T-helper 17 cell (primary cell): ENCODE data around the gene ACP4. TPM values are rescaled to one million over a fixed set of nuclear protein-coding genes. Genes with fewer than 3 reads are reported as not detected.

Source experiments
- ATAC-seq: fragments of 150-1000 bp; cut with Tn5 transposase; 2 replicates; pipeline ENCODE4 v1.10.0; 2021; ENCODE audit warnings: mild to moderate bottlenecking, moderate library complexity
- DNase-seq, 3 donors: peaks; one replicate each; pipeline versions ENCODE4 v3.0.0 to v3.0.0-alpha.2; 2020 to 2021
- H3K9me3 ChIP-seq: one replicate; pipeline ENCODE4 v1.7.0; 2013; ENCODE audit warnings: low read length, mild to moderate bottlenecking; ENCODE audit not compliant: control insufficient read depth, poor library complexity, severe bottlenecking
- H3K27ac Mint-ChIP-seq: one replicate; pipeline ENCODE4 v1.8.0; 2022; ENCODE audit warnings: mild to moderate bottlenecking, moderate library complexity, mixed read lengths
- H3K27me3 Mint-ChIP-seq: one replicate; pipeline ENCODE4 v1.8.0; 2022; ENCODE audit warnings: mixed read lengths
- H3K36me3 Mint-ChIP-seq: one replicate; pipeline ENCODE4 v1.8.0; 2022; ENCODE audit warnings: low read depth, mixed read lengths
- H3K4me1 Mint-ChIP-seq: one replicate; pipeline ENCODE4 v1.8.0; 2022; ENCODE audit warnings: mild to moderate bottlenecking, mixed read lengths
- H3K4me3 Mint-ChIP-seq: one replicate; pipeline ENCODE4 v1.8.0; 2022; ENCODE audit warnings: mild to moderate bottlenecking, moderate library complexity, mixed read lengths
- total RNA-seq, 4 donors: library from RNA in 2 of 4; stranded (reverse) in 2 of 4; gene quantifications; one replicate each; pipeline ENCODE4 v1.2.3 and lab custom pipeline; 2022 to 2026

Gene ACP4
- total RNA-seq, 2 donors from 2014 or later = not detected

GRCh38 chr19:50823389-50824042 is 33.3 kb downstream of the ACP4 start, which contains the start of gene KLK1:
KLK1 (minus strand) TSS chr19:50823787; CDS start chr19:50823748, 39 bp downstream.
- no peak for DNase-seq
- H3K27me3 Mint-ChIP-seq = peaks cover 68% of the 10 kb centered on the region
- peaks cover 22% of the 10 kb centered on the region for H3K4me1 Mint-ChIP-seq
- ATAC-seq = no peak
- H3K27ac Mint-ChIP-seq = no peak within 1 kb of the TSS
- no peaks in the 10 kb centered on the region for H3K9me3 ChIP-seq
- H3K4me3 Mint-ChIP-seq = no peak within 1 kb of the TSS
- H3K36me3 Mint-ChIP-seq = peaks cover 17% of the 10 kb centered on the region

- Mint-ChIP-seq H3K4me3 (no peak overlapping the region), H3K27me3 (peaks cover 47% of the 10 kb centered on the region), H3K27ac (no peak overlapping the region), H3K4me1 (peaks cover 7% of the 10 kb centered on the region), H3K36me3 (peaks cover 6% of the 10 kb centered on the region)
- H3K9me3 ChIP-seq = no peaks in the 10 kb centered on the region
- no peak for ATAC-seq
- no peak for DNase-seq
These were observed 36.5 kb downstream of the ACP4 start for GRCh38 chr19:50826492-50827240.

DNA sequence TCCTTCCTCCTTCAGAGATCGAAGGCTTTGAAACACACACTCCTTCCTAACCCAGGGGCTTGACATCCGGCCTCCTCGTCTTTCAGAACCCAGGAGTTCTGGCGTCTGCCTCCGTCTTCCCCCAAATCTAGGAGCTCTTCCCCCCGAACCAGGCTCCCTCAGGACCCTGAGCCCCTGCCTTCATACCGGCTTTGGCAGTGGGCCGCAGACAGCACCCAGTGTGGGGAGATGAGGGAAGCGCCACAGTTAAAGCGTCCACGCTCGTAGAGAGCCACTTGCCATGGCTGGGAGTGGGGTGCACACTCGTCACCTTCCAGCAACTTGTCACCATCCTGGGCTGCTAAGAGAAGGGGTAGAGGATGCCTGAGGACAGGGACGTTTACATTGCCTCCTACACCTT is 37.3 kb downstream of the ACP4 start:
- Mint-ChIP-seq H3K36me3 (peaks cover 3% of the 10 kb centered on the region), H3K4me1 (peaks cover 4% of the 10 kb centered on the region), H3K4me3 (no peak overlapping the region), H3K27ac (no peak overlapping the region), H3K27me3 (peaks cover 44% of the 10 kb centered on the region)
- no peak for DNase-seq
- no peak for ATAC-seq
- no peaks in the 10 kb centered on the region for H3K9me3 ChIP-seq

DNA sequence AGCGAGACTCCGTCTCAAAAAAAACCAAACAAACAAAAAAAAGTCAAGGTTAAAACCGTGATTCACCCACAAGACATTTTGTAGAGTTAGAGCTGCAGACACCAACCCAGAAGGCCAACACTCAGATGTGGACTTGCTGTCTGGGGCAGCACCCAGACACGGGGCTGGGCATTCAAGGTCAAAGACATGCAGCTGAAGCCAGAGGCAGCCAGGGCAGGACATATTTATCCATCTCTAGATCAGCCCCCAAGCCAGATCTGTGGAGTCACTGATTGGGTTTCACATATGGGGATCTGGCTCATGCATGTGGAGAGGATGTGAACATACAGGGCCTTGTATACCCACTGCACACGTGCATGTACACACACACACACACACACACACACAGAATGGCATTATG is 39.6 kb downstream of the ACP4 start:
- H3K27me3 Mint-ChIP-seq = peaks cover 46% of the 10 kb centered on the region
- H3K4me1 Mint-ChIP-seq = peaks cover 2% of the 10 kb centered on the region
- no peak overlapping the region for H3K27ac Mint-ChIP-seq
- H3K9me3 ChIP-seq = no peaks in the 10 kb centered on the region
- ATAC-seq = no peak
- no peak overlapping the region for H3K4me3 Mint-ChIP-seq
- no peak for DNase-seq
- peaks cover 2% of the 10 kb centered on the region for H3K36me3 Mint-ChIP-seq

GRCh38 chr19:50830266-50831025 is 40.2 kb downstream of the ACP4 start:
- ATAC-seq (no peak), DNase-seq (no peak)
- H3K9me3 ChIP-seq = no peaks in the 10 kb centered on the region
- Mint-ChIP-seq H3K27me3 (peaks cover 46% of the 10 kb centered on the region), H3K4me3 (no peak overlapping the region), H3K27ac (no peak overlapping the region), H3K36me3 (peaks cover 2% of the 10 kb centered on the region), H3K4me1 (peaks cover 3% of the 10 kb centered on the region)

- peaks cover 46% of the 10 kb centered on the region for H3K27me3 Mint-ChIP-seq
- H3K27ac Mint-ChIP-seq = no peak overlapping the region
These were observed 40.8 kb downstream of the ACP4 start for GRCh38 chr19:50831026-50831396.

GRCh38 chr19:50832666-50833065 is 42.5 kb downstream of the ACP4 start:
- Mint-ChIP-seq H3K4me3 (no peak overlapping the region), H3K4me1 (peaks cover 8% of the 10 kb centered on the region), H3K36me3 (peaks cover 2% of the 10 kb centered on the region), H3K27ac (no peak overlapping the region), H3K27me3 (peaks cover 54% of the 10 kb centered on the region)
- ATAC-seq (no peak), DNase-seq (no peak)
- no peaks in the 10 kb centered on the region for H3K9me3 ChIP-seq

More at GRCh38 chr19:50831026-50831396, 40.8 kb downstream of the ACP4 start:
- H3K36me3 Mint-ChIP-seq = peaks cover 2% of the 10 kb centered on the region
- no peak for ATAC-seq
- H3K4me3 Mint-ChIP-seq = no peak overlapping the region
- DNase-seq = no peak
- H3K9me3 ChIP-seq = no peaks in the 10 kb centered on the region
- peaks cover 4% of the 10 kb centered on the region for H3K4me1 Mint-ChIP-seq

DNA sequence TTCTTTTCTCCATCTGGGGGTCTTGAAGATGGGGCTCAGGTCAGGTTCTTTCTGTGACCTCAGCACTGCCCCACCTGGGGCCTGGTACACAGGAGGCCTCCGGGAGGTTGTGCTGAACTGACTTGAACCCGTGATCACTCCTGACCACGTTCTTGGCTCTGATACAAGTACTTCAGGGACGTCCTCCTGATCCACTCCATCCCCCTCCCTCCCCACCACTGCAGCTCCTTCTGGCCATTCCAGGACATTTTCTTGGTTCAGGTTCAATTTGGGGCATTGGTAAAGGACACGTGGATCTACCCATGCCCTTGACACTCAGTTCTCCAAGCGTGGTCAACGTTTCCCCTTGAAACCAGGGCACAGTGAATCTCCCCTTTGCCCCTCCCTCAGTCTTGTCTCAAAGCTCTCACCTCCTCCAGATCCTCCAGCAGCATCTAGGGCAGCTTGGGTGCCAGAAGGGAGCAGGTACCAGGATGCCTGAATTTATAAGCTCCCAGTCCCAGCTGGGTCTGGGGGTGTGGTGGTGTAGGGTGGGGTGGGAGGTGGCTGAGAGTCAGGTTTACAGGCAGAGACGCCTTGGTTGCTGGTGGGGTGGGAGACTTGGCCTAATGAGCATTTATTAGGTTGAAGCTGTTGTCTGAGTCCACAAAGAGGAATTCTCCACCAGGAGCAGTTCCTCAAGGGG is 43.0 kb downstream of the ACP4 start, which contains the start of gene KLK15:
Gene KLK15 (minus strand): TSS at position 458 of the 685 bp plus-strand sequence. CDS start 2,082 bp downstream, outside the sequence.
- Mint-ChIP-seq H3K27me3 (peaks cover 52% of the 10 kb centered on the region), H3K36me3 (peaks cover 2% of the 10 kb centered on the region), H3K27ac (no peak within 1 kb of the TSS), H3K4me3 (no peak within 1 kb of the TSS), H3K4me1 (peaks cover 8% of the 10 kb centered on the region)
- H3K9me3 ChIP-seq = no peaks in the 10 kb centered on the region
- ATAC-seq (no peak), DNase-seq (no peak)

GRCh38 chr19:50833802-50834167 is 43.6 kb downstream of the ACP4 start:
- H3K4me1 Mint-ChIP-seq = peaks cover 8% of the 10 kb centered on the region
- peaks cover 2% of the 10 kb centered on the region for H3K36me3 Mint-ChIP-seq
- H3K9me3 ChIP-seq = no peaks in the 10 kb centered on the region
- ATAC-seq = no peak
- no peak for DNase-seq
- H3K4me3 Mint-ChIP-seq = no peak overlapping the region
- no peak overlapping the region for H3K27ac Mint-ChIP-seq
- H3K27me3 Mint-ChIP-seq = peaks cover 53% of the 10 kb centered on the region

GRCh38 chr19:50835103-50835784 is 45.0 kb downstream of the ACP4 start:
- Mint-ChIP-seq H3K36me3 (peaks cover 2% of the 10 kb centered on the region), H3K27me3 (peaks cover 53% of the 10 kb centered on the region), H3K4me3 (peak overlapping the region; percentile 92), H3K4me1 (peaks cover 8% of the 10 kb centered on the region), H3K27ac (peak overlapping the region; percentile 32)
- no peak for ATAC-seq
- no peaks in the 10 kb centered on the region for H3K9me3 ChIP-seq
- DNase-seq = no peak

DNA sequence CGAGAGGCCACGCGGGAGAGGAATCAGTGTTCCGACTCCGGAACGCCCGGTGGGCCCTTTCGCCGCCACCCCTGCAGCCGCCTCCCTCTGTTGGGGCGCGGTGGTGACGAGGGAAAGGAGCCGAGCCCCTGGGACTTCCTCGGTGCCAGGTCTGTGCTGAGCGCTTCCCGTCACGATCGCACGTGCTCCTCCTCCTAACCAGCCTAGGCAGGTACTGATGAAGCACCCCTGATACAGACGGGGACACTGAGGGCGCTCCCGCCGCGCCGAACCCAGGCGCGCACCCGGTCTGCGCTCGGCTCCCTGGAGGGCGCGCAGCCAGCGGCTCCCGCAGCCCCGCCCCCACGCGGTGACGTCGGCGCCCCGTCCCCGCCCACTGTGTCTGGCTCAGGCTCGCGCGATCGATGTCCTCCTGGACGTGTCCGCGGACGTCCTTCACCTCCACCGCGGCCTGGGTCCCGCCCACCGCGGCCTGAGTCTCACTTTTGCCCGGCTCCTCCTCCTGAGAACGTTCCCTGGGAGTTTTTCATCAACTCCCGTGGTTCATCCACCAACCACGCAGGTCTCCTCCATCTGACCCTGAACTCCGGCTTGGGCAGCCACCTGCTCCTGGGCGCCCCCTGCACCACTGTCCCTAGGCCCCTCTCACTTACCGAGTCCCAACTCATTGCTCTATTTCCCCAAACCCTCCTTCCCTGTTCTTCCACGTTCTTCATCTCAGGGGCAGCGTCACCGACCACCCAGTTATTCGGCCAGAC is 45.7 kb downstream of the ACP4 start:
- ATAC-seq = peak; percentile 92
- peaks cover 49% of the 10 kb centered on the region for H3K27me3 Mint-ChIP-seq
- H3K9me3 ChIP-seq = no peaks in the 10 kb centered on the region
- peaks cover 8% of the 10 kb centered on the region for H3K4me1 Mint-ChIP-seq
- H3K36me3 Mint-ChIP-seq = peaks cover 2% of the 10 kb centered on the region
- peak overlapping the region; percentile 32 for H3K27ac Mint-ChIP-seq
- peak; percentile 42 to 52 (median 48) for DNase-seq
- peak overlapping the region; percentile 92 for H3K4me3 Mint-ChIP-seq
